HepG2 (cell line): ENCODE data around the gene AGER. TPM values are rescaled to one million over a fixed set of nuclear protein-coding genes. Genes with fewer than 3 reads are reported as not detected.

Source experiments
- DR1 ChIP-seq: sonication (generic); formaldehyde crosslinking; IDR thresholded peaks from 2 replicates; pipeline ENCODE4 v1.8.0; 2021; ENCODE audit warnings: mild to moderate bottlenecking, missing genetic modification reagents, inconsistent platforms
- EEA1 ChIP-seq: sonication (generic); formaldehyde crosslinking; IDR thresholded peaks from 2 replicates; pipeline ENCODE4 v1.5.1; 2020; ENCODE audit warnings: mild to moderate bottlenecking, missing genetic modification reagents, borderline replicate concordance
- FOXO4 ChIP-seq: sonication (generic); formaldehyde crosslinking; conservative IDR thresholded peaks from 2 replicates; pipeline ENCODE4 v1.8.1; 2023; ENCODE audit warnings: missing genetic modification reagents
- MYC ChIP-seq: sonication (generic); formaldehyde crosslinking; IDR thresholded peaks from 2 replicates; pipeline ENCODE4 v1.9.0; 2021; ENCODE audit warnings: missing genetic modification reagents, borderline replicate concordance
- NBN ChIP-seq: fragments of 450-650 bp; conservative IDR thresholded peaks from 2 replicates; pipeline ENCODE4 v1.6.1; 2017
- NRL ChIP-seq: sonication (generic); formaldehyde crosslinking; IDR thresholded peaks from 2 replicates; pipeline ENCODE4 v1.5.0; 2020; ENCODE audit warnings: missing genetic modification reagents, mild to moderate bottlenecking, moderate library complexity, borderline replicate concordance
- PHF21A ChIP-seq: sonication (generic); formaldehyde crosslinking; IDR thresholded peaks from 2 replicates; pipeline ENCODE4 v1.5.0; 2020; ENCODE audit warnings: mild to moderate bottlenecking, missing genetic modification reagents
- RELA ChIP-seq: sonication (generic); formaldehyde crosslinking; IDR thresholded peaks from 2 replicates; pipeline ENCODE4 v1.4.0; 2020; ENCODE audit warnings: missing genetic modification reagents
- SALL1 ChIP-seq: sonication (generic); formaldehyde crosslinking; IDR thresholded peaks from 2 replicates; pipeline ENCODE4 v1.8.0; 2022; ENCODE audit warnings: mild to moderate bottlenecking, missing genetic modification reagents
- SKI ChIP-seq: fragments of 450-650 bp; IDR thresholded peaks from one replicate; pipeline ENCODE4 v1.6.1; 2018; ENCODE audit warnings: mild to moderate bottlenecking; ENCODE audit not compliant: partially characterized antibody
- ZEB1 ChIP-seq: IDR thresholded peaks from 2 replicates; pipeline ENCODE4 v1.6.1; 2012; ENCODE audit warnings: mild to moderate bottlenecking, low read depth, inconsistent platforms; ENCODE audit not compliant: insufficient replicate concordance
- ZMYM4 ChIP-seq: sonication (generic); formaldehyde crosslinking; IDR thresholded peaks from 2 replicates; pipeline ENCODE4 v1.8.1; 2023; ENCODE audit warnings: mild to moderate bottlenecking, missing genetic modification reagents
- ZNF264 ChIP-seq: sonication (generic); formaldehyde crosslinking; IDR thresholded peaks from 2 replicates; pipeline ENCODE4 v1.4.0; 2020; ENCODE audit warnings: missing genetic modification reagents
- ZNF839 ChIP-seq: sonication (generic); formaldehyde crosslinking; IDR thresholded peaks from 2 replicates; pipeline ENCODE4 v1.4.0; 2020; ENCODE audit warnings: missing genetic modification reagents, mild to moderate bottlenecking, borderline replicate concordance
- polyA plus RNA-seq, 8 experiments: library from polyadenylated mRNA; depleted of rRNA in 3 of 8; stranded (reverse) in 7 of 8; unstranded in 1 of 8; fragments of >200 nt; fragmentation: Illumina TruSeq in 4 of 8; extraction: Trizol in 4 of 8; gene quantifications; 2 replicates each; pipeline versions ENCODE4 v1.2.1 to v1.2.3, GENCODE V29; 2011 to 2016; ENCODE audit warnings: low read depth in 4 of 8, missing spikeins in 1 of 8, mixed read lengths in 1 of 8; ENCODE audit not compliant: insufficient read depth in 1 of 8
- total RNA-seq, 5 experiments: library from RNA; depleted of rRNA; stranded (reverse); fragments of >200 nt; fragmentation: Illumina TruSeq; extraction: Trizol; gene quantifications; 2 replicates each; pipeline ENCODE4 v1.2.3, GENCODE V29; 2016; ENCODE audit warnings: low read depth in 1 of 5
- TF ChIP-seq, protein P1 (sequence below): sonication (generic); formaldehyde crosslinking; IDR thresholded peaks from 2 replicates; pipeline ENCODE4 v1.5.1; 2020; ENCODE audit warnings: missing genetic modification reagents, mild to moderate bottlenecking, borderline replicate concordance

Gene AGER
- total and polyA plus RNA-seq, 2 of the 13 experiments (the other 11 are each of a cell fraction or from before 2014, with no cell fraction given), result 1.9 to 5.1 TPM

- TF ChIP-seq ZMYM4 (CRISPR knock-in tag) (0 out of 2 replicates have a peak, but pooled peaks have one; percentile 24), ZNF839 (CRISPR knock-in tag) (no peak), MYC (CRISPR knock-in tag) (no peak), NRL (no peak), SKI (peak; percentile 84), ZEB1 (no peak), EEA1 (no peak), FOXO4 (0 out of 2 replicates have a peak, but pooled peaks have one; percentile 75), RELA (CRISPR knock-in tag) (0 out of 2 replicates have a peak, but pooled peaks have one; percentile 17), NBN (no peak), DR1 (CRISPR knock-in tag) (no peak), ZNF264 (CRISPR knock-in tag) (no peak), SALL1 (CRISPR knock-in tag) (0 out of 2 replicates have a peak, but pooled peaks have one; percentile 10), PHF21A (CRISPR knock-in tag) (0 out of 2 replicates have a peak, but pooled peaks have one; percentile 17)
- TF ChIP-seq, protein P1, sequence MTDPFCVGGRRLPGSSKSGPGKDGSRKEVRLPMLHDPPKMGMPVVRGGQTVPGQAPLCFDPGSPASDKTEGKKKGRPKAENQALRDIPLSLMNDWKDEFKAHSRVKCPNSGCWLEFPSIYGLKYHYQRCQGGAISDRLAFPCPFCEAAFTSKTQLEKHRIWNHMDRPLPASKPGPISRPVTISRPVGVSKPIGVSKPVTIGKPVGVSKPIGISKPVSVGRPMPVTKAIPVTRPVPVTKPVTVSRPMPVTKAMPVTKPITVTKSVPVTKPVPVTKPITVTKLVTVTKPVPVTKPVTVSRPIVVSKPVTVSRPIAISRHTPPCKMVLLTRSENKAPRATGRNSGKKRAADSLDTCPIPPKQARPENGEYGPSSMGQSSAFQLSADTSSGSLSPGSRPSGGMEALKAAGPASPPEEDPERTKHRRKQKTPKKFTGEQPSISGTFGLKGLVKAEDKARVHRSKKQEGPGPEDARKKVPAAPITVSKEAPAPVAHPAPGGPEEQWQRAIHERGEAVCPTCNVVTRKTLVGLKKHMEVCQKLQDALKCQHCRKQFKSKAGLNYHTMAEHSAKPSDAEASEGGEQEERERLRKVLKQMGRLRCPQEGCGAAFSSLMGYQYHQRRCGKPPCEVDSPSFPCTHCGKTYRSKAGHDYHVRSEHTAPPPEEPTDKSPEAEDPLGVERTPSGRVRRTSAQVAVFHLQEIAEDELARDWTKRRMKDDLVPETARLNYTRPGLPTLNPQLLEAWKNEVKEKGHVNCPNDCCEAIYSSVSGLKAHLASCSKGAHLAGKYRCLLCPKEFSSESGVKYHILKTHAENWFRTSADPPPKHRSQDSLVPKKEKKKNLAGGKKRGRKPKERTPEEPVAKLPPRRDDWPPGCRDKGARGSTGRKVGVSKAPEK, result no peak
Measured at GRCh38 chr6:32140420-32141046, 43.5 kb downstream of the AGER start (continued).
